Activated CD8-positive, alpha-beta memory T cell treated with anti-CD3 and anti-CD28 coated beads, Interleukin-2, amount 50 U/mL, for 1 hour (primary cell): ENCODE measurements around the gene TBC1D2.
"Not testable (repeated sequence)": the region's sequence is repeated elsewhere in the genome, so short reads cannot be mapped to it uniquely, and the experiment has no call there.

Source experiments
- DNase-seq: peaks from one replicate; pipeline ENCODE4 v3.0.0-alpha.2; 2020; ENCODE audit errors: extremely low read depth

TBC1D2 gene, protein sequence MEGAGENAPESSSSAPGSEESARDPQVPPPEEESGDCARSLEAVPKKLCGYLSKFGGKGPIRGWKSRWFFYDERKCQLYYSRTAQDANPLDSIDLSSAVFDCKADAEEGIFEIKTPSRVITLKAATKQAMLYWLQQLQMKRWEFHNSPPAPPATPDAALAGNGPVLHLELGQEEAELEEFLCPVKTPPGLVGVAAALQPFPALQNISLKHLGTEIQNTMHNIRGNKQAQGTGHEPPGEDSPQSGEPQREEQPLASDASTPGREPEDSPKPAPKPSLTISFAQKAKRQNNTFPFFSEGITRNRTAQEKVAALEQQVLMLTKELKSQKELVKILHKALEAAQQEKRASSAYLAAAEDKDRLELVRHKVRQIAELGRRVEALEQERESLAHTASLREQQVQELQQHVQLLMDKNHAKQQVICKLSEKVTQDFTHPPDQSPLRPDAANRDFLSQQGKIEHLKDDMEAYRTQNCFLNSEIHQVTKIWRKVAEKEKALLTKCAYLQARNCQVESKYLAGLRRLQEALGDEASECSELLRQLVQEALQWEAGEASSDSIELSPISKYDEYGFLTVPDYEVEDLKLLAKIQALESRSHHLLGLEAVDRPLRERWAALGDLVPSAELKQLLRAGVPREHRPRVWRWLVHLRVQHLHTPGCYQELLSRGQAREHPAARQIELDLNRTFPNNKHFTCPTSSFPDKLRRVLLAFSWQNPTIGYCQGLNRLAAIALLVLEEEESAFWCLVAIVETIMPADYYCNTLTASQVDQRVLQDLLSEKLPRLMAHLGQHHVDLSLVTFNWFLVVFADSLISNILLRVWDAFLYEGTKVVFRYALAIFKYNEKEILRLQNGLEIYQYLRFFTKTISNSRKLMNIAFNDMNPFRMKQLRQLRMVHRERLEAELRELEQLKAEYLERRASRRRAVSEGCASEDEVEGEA

DNA sequence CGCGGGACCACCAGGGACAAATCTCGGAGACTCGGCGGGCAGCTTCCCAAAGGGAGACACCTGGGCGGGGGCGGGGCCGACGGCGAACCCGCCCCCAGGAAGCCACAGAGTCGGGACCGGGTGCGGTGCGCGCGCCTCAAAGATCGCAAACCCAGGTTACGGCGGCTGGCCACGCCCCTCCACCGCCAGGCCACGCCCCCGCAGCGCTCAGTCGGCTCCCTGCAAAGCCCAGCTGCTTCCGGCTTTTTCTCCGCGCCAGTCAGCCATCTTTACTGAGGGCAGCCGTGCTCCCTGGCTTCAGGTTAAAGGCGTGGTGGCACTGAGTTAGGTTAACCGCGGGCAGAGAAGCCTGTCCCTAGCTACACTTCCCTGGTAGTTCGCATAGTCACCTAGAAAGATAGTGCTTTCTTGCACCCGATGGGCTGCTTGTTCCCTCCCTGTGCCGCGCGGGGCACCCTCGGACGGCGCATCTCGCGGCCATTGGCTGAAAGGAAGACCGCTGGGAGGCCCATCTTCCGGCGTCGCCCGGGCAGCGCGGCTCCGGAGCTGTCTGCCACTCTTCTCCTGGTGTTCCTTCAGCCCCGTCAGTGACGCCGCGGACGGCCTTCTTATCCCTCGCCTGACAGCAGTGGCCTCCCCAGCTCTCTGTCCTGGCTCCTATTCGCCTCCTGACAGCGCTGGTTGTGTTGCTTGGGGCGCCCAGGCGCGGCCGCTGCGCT lies at the start of gene TBC1D2:
Gene TBC1D2, minus strand, starts transcription at position 72 of the 719 bp plus-strand sequence. CDS start 108 bp downstream, outside the sequence.
- DNase-seq: peak; percentile 89

DNA sequence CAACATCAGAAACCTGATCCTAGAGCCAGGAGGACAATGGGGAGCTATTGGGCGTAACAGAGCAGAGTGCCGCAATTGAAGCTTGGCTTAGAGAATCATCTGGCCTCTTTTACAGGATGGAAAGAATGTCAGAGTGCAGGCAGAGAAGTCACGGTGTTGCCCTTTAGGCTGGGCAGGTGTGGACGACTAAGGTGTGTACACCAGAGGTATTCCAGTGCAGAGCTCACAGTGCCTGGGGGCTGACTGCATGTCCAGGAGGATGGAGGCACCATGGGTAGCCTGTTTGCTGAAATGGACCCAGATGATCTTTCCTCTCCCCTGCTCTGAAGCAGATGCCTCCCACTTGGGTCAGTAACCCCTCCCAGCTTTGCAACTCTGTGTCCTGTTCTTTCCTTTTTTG lies 48.9 kb upstream of the TBC1D2 start:
- DNase-seq: no peak

DNA sequence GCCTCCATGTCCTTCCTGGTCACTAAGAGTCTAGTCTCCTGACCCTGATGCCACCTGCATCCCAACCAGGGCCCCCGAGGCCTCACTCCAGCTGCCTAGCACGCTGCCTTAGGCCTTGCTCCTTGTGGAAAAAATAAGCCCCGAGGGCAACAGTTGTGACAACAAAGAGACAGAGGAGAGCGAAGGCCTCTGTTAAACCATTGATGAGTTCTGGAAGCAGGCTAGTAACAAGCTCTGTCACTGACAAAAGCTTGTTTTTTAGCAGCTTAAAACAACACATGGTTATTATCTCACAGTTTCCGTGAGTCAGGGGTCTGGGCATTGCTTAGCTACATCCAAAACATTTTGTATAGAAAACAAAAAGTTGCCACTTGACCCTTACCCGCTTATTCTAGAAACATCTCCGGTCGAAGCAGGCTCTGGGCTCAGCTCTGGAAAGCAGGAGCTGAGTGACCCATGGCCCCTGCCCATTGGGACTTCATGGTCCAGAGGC lies 48.2 kb upstream of the TBC1D2 start:
- no peak for DNase-seq

DNA sequence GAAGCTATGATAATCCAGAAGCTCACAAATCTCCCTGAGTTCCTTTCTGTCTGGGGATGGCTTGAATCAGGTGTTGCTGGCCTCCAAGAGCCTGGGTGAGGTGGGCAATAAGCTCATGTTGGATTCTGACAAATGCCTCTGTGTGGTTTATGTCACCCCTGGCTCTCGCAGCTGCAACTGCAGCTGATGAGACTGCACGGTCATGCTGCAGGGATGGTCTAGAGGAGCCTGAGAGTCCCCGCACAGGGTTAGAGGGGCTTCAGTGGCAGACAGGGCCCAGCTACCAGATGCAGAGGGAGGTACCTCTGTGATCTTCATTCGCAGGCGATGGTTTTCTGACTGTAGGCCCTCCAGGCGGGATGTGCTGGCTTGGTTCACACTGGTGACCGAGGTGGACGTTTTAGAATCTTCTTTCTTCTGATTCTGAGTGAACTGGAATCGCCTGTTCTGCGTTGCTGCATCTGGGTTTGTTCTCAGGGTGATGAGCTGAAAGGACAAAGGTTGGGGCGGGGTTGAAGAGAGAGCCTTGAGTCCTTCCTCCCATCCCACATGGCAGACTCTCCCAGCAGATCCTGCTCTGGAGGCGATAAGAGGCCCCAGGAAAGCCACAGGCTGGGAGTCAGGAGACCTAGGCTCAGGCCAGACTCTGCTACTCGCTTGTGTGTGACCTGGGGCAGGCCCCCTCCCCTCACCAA lies 47.6 kb upstream of the TBC1D2 start:
- no peak for DNase-seq

DNA sequence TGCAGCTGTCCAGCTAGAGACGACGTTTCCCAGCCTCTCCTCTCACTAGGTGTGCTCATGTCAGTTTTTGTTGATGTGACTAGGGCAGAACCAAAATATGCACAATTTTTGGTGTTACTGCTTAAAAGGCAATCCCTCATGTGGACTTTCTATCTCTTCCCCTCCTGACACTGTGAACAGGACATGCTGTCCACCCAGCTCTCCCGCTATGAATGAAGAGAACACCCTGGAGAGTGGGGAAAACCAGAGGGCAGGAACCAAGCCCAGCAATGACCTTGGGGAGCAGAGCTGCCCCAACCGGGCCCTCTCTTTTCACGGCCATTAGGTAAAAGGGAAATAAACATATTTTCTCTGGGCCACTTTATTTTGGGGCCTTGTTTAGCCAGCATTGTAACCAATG lies 46.7 kb upstream of the TBC1D2 start:
- no peak for DNase-seq

DNA sequence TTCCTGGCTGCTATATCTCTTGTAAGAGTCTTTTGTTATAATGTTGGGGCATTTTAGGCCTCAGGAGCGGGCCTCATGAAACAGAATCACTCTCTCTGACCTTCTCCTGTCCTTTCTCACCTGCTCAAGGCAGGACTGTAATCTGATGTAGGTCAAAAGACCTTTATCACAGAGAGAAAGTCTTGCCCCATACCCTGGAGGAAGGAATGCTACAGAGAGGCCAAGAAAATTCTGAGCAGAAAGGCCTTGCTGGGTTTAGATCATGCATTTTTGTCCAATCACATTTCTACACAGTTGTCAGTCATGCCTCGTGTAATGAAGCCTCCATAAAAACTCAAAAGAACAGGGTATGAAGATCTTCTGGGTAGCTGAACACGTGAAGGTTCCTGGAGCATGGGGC lies 45.2 kb upstream of the TBC1D2 start:
- no peak for DNase-seq

DNA sequence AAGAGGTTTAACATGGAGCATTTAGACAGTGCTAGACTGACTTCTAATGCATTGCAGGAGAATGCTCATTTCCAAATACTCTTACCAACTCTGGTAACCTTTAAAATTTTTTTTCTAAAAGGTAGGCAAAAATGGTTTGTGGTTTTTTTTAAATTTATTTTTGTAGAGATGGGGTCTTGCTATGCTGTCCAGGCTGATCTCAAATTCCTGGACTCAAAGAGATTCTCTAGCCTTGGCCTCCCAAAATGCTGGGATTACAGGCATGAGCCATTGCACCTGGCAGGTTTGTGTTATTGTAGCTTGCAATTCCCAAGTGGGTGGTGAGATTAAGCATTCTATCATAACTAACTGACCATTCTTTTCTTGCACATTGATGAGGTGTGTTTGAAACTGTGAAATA lies 43.0 kb upstream of the TBC1D2 start:
- DNase-seq: no peak

DNA sequence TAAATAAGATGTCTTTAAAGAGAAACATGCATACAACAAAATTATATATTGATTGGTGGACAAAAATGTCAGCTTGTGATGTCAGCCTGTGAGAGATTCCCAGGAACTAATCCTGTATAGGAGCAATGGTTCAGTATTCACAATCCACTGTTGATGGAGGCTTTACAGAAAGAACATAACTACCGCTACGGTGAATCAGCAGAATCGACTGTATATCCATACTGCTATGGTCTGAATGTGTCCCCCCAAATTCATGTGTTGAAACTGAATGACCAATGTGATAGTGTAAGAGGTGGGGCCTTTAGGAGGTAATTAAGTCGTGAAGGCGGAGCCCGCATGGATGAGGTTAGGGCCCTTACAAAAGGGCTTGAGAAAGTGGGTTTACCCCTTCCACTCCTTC lies 40.4 kb upstream of the TBC1D2 start:
- DNase-seq: no peak

DNA sequence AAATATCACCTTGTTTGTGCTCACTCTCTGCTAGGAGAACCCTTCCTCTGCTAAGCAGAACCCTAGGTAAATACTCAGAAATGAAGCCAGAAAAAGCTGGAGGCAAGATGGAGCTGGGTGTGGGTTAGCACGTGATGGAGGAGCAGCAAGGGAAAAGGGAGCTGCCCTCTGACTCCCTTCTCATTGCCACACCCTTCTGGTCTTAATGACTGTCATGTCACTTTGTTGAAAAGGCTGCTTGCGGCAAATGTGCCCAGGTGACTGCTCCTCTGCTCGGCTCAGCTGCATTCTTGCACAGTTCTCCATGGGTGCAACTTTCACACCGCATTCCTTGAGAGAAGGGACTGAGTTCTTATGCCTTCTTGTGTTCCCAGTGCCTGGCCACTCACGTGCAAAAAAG lies 36.4 kb upstream of the TBC1D2 start:
- no peak for DNase-seq

DNA sequence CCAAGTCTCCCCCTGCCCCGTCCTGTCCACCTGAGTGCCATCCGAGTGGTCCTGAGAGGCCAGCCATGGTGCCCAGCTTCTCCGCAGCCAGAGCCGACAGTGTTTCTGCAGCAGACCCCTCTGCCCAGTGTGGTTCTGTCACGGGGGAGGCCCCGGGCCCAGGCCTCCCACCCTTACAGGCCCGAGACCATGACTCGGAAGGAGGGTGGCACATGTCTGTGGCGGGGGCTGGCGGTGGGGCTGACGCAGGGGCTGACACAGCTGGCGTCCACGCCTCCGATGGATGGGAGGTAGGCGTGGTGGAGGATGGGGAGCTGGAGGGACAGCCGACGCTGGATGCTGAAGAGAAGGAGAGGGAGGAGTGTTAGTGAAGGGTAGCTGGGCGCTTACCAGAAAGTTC lies 35.0 kb upstream of the TBC1D2 start:
- no peak for DNase-seq

DNA sequence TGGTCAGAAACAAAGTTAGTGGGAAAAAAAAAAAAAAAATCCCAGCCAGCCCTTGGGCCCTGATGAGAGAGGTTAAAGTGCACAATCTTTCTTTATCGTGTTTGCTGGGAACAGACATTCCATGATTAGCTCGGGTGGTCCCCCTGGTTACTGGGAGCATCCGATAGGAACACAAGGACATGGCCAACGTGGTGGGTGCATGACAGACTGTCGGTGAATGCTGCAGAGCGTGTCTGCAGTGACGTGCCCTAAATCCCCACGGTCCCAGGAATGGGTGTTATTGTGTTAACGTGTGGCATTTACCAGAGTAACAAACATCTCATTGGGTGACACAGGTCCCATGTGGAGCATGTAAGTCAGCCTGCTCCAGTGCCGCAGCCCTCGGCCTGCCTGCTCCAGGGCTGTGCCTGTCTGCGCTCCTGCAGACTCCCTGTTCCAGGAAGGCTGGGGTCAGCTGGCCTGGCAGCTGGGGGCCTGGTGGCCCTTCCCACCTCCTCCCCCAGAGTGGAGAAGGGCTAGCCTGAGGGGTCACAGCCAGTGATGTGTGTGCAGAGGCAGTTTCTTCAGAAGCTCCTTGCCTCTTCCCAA lies 34.3 kb upstream of the TBC1D2 start:
- no peak for DNase-seq

DNA sequence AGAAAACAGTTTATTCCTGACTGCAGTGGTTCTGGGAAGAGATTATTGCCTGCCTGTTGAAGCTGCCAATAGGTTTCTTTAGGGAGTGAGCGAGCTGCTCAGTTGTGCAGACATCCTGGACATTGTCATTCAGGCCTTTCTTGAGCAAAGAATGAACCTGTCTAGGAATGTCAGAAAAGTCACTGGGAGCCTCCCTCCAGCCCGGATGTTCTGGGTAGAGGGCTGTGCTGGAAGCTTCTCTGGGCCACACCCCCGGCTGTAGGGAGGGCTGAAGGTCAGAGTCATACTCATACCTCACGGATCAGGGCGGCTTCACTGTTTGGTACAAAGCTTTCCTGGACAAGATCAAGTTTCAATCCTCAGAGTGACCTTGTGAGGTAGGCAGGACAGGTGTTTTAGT lies 33.4 kb upstream of the TBC1D2 start:
- no peak for DNase-seq

DNA sequence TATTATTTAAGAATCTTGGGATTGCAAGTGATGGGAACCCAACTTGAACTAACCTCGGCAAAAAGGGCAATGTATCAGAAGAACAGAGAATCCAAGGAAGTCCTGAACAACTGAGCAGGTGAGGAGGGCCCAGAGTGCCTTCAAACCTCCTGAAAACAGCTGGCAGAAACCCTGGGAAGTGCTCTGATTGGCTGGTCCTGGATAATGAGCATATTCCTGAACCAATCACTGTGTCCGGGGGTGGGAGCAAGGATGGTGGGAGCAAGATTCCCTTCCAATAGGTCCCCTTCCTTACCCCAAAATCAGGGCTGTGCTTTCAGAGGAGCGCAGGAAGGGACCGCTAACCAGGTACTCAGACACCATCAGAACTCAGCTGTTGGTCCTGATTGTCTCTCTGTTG lies 31.9 kb upstream of the TBC1D2 start:
- no peak for DNase-seq

DNA sequence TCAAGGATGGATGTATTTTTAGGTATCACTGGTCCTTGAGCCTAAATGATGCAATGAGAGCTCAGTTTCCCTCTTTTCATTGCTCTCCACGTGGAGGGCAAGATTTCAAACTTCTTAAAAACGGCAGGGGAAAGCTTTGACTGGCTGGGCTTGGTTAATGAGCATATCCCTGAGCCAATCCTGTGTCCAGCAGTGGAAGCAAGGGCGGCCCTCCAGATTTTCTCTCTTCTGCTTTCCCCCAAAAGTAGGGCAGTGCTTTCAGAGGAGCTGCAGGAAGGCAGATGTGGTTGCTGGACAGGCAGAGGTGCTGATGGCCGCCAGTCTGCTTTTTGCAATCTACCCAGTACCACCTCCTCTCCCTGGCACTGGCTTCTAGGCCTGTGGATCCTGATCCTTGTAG lies 30.0 kb upstream of the TBC1D2 start:
- DNase-seq: no peak

DNA sequence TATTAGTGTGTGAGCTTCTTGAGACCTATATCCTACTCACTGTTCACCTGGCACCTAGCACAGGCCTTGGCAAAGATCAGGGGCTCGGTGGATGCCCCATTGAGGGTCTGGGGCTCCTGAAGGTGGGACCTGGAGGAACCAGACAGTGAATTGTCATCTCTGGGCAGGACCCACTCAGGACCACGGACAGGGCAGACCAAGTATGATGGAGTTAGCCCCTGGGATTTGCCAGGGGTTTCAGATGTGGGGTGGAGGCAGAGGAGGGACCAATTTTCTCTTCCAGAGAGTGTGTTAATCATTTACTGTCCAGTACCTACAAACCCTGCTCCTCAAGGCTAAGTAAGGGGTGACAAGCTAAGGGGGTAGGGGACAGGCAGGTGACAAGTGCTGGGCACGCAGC lies 29.3 kb upstream of the TBC1D2 start:
- DNase-seq: no peak

DNA sequence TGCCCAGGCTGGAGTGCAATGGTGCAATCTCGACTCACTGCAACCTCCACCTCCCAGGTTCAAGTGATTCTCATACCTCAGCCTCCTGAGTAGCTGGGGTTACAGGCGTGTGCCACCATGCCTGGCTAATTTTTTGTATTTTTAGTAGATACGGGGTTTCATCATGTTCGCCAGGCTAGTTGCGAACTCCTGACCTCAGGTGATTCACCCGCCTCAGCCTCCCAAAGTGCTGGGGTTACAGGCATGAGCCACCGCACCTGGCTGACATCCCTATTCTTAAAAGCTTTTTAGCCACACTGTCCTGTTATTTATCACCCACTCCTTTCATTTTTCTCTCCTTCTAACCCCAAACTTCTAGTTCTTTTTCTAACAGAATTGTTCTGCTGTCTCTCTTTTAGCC lies 27.7 kb upstream of the TBC1D2 start:
- not testable (repeated sequence) for DNase-seq

DNA sequence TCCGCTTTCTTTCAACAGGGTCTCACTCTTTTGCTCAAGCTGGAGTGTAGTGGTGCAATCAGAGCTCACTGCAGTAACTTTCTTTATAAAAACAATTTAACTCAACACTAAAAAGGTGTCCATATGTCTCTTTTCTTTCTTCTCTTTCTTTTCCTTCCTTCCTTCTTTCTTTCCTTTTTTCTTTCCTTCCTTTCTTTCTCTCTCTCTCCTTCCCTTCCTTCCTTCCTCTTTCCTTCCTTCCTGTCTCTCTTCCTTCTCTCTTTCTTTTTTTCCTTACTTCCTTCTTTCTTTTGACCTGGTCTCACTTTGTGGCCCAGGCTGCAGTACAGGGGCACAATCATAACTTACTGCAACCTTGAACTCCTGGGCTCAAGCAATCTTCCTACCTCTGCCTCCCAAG lies 25.8 kb upstream of the TBC1D2 start:
- DNase-seq: no peak

DNA sequence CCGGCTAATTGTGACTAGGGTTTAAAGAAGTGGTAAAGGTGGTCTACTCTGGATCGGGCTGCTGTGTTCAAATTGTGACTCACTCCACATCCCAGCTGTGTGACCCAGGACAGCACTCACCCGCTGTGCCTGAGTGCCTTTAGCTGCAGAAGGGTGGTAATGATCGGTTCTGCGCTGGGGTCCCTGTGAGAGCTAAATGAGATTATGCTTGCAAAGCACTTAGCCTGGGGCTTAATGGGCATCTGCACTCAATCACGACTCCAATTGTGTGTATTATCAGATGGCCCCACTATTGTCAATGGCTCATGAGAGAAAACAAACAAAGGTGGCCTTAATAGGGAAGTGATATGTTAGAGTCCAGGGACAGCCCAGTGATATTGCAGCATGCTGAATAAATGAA lies 25.1 kb upstream of the TBC1D2 start:
- no peak for DNase-seq

DNA sequence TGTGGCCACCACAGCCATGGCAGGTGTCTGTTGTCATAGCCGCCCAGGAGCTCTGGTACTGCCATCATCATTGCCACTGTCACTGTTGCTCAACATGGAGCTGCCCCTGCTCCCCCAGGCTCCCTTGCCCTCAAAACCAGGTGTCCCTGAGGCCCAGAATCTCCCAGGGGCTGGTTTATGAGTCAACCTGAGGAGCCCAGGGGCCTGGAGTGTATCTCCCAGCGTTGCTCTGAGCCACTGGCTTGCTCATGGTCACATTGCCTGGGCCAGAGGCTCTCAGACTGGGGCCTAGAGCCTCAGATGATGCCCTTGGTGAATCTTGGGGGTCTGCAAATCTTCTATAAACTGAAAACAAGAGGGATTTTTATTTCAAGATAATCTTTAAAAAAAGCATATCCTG lies 24.7 kb upstream of the TBC1D2 start:
- no peak for DNase-seq

DNA sequence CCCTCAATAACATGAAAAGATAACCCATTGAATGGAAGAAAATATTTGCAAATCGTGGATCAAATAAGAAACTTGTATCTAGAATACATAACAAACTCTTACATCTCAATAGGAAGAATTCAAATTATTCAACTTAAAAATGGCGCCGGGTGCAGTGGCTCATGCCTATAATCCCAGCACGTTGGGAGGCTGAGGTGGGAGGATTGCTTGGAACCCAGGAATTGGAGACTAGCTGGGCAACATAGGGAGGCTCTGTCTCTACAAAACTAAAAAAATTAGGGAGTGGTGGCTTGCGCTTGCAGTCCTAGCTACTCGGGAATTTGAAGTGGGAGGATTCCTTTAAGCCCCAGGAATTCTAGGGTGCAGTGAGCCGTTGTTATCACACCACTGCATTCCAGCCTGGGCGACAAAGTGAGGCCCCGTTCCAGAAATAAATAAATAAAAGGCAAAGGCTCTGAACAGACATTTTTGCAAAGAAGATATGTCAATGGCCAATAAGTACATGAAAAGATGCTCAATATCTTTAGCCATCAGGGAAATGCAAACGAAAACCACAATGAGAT lies 21.5 kb upstream of the TBC1D2 start:
- DNase-seq: no peak

DNA sequence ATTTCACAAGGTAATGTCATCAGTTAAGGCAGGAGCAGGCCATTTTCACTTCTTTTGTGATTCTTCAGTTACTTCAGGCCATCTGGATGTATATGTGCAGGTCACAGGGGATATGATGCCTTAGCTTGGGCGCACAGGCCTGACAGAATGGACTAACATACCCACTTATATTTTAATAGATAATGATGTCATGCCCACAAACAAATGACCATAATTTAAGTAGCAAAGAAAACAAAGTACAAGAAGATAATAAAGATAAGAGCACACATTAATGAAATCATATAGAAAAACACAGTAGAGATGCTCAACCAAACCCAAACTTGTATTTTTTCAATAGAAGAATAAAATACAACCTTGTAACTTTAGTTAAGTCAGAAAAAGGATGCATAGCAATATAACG lies 19.7 kb upstream of the TBC1D2 start:
- DNase-seq: no peak
